Skin of body (tissue), 2 donors: ENCODE results near the gene CELA3A. TPM values are rescaled to one million over a fixed set of nuclear protein-coding genes. Genes with fewer than 3 reads are reported as not detected.
"Not testable (repeated sequence)": the region's sequence is repeated elsewhere in the genome, so short reads cannot be mapped to it uniquely, and the experiment has no call there.

ENCODE experiments used
- DNase-seq: peaks from one replicate; lab custom pipeline; 2025; lab: John Stamatoyannopoulos, UW
- total RNA-seq: library from RNA; depleted of rRNA; stranded (reverse); fragments of >200 nt; gene quantifications from one replicate; pipeline ENCODE4 v1.2.3, GENCODE V29; 2014

Gene CELA3A, protein sequence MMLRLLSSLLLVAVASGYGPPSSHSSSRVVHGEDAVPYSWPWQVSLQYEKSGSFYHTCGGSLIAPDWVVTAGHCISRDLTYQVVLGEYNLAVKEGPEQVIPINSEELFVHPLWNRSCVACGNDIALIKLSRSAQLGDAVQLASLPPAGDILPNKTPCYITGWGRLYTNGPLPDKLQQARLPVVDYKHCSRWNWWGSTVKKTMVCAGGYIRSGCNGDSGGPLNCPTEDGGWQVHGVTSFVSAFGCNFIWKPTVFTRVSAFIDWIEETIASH
- total RNA-seq: not detected

- no peak for DNase-seq
Measured at GRCh38 chr1:22001409-22001808, at the start of gene CELA3A. Gene CELA3A (plus strand): TSS chr1:22001657. CDS start chr1:22001675, 18 bp downstream.

GRCh38 chr1:21952786-21953520, 48.5 kb upstream of the CELA3A start:
- DNase-seq: no peak

DNA sequence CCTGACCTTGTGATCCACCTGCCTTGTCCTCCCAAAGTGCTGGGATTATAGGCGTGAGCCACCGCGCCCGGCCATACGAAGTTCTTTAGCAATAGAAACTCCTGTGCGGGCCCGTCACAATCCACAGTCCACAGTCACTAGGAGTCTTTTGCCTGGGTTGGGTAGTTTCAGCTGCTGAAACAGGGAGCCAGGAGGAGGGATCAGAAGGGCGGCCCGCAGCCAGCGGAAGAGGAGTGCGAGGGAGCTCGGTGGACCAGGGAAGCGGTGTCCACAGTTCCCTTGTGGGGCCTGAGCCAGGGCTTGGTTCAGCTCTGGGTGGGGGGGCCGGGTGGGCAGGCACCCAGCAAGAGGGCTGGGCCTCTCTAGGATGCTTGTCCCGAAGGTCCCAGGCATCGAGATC, 46.4 kb upstream of the CELA3A start:
- DNase-seq: no peak

DNA sequence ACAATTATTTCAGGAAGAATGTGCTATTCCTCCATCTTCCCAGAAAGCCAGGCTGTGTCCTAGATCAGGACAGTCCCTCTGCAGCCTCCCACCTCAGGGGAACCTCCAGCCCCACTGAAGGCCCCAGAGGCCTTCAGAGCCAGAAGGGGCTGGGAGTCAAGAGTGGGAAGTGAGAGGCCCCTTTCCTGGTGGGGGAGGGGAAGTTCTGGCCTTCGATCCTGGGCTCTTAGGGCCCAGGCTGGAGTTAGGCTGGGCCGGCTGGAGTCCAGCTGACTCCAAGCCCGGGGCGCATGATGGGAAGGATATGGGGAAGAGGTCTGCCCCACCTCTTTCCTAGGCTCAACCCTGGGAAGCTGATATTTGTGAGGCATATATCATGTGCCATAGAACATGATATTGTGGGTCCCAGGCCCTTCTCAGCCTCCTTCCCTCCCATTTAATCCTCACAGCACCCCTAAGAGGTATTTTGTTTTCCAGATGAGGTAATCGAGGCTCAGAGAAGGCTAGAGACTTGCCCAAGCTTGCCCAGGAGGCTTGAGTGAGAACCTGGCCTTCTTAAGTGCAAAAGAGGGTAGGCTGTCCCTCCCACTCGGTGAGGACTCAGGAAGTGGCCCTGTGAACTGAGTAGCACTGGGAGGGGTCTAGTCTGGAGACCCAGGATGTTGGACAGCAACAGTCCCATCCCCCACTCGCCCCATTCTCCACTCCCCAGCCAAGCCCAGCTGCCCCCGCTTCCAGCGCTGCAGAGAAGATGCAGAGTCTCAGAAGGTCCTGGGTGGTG, 45.8 kb upstream of the CELA3A start:
- DNase-seq: no peak

- peak; percentile 27 for DNase-seq
Measured at GRCh38 chr1:21956720-21957552, 44.5 kb upstream of the CELA3A start.

GRCh38 chr1:21961337-21961736, 40.1 kb upstream of the CELA3A start:
- no peak for DNase-seq

GRCh38 chr1:21961799-21962198, 39.7 kb upstream of the CELA3A start:
- no peak for DNase-seq

GRCh38 chr1:21963477-21964217, 37.8 kb upstream of the CELA3A start:
- peak; percentile 61 for DNase-seq

GRCh38 chr1:21966247-21967000, 35.0 kb upstream of the CELA3A start:
- no peak for DNase-seq

- DNase-seq: not testable (repeated sequence)
Measured at GRCh38 chr1:21967216-21967615, 34.2 kb upstream of the CELA3A start.

DNA sequence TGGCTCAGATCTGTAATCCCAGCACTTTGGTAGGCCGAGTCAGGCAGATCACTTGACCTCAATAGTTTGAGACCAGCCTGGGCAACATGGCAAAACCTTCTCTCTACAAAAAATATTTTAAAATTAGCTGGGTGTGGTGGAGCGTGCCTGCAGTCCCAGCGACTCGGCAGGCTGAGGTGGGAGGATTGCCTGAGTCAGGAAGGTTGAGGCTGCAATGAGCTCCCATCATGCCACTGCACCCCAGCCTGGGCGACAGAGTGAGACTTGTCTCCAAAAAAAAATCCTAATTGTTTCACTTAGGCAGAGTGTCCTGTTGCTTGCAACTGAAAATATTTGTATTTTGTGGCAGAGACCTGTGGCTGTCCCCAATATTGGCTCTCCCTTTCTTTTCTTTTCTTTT, 32.4 kb upstream of the CELA3A start:
- not testable (repeated sequence) for DNase-seq

GRCh38 chr1:21970523-21970922, 30.9 kb upstream of the CELA3A start:
- not testable (repeated sequence) for DNase-seq

DNA sequence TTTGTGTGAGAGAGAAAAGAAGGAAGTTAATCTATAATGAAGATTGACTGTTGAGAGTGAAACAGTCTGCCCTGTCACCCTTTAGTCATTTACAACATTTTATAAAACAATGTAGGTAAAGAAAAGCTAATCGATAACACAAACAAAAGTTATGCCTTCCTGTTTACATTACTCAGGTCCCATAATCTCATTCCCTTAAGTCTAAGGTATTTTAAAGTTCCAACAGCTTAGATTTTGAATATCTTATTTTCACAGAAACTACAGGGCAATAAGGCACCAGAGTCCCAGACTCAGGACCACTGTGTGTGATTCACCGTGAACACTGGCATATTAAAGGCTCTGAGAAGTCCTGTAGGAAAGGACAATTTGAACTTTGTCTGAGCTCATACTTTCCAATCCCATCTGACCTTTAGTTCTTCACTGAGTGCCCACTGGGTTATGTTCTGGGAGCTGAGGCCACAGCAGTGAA, 28.4 kb upstream of the CELA3A start:
- not testable (repeated sequence) for DNase-seq

- DNase-seq: not testable (repeated sequence)
Measured at GRCh38 chr1:21973948-21974347, 27.5 kb upstream of the CELA3A start.

- not testable (repeated sequence) for DNase-seq
Measured at GRCh38 chr1:21974699-21975098, 26.8 kb upstream of the CELA3A start.

DNA sequence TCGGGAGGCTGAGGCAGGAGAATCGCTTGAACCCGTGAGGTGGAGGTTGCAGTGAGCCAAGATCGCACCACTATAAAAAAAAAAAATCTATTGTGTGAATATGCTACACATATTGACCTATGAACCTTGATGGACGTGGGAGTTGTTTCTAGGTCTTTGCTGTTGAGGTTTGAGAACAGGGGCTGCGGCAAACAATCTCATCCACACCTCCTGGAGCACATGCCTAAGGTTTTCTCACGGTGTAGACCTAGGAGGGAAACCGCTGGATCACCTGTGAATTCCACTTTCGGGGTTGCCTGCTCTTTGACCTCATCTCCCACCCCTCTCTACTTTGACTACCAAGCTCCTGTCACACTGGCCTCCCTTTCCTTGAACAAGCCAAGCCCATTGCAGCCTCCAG, 26.2 kb upstream of the CELA3A start:
- DNase-seq: not testable (repeated sequence)

DNA sequence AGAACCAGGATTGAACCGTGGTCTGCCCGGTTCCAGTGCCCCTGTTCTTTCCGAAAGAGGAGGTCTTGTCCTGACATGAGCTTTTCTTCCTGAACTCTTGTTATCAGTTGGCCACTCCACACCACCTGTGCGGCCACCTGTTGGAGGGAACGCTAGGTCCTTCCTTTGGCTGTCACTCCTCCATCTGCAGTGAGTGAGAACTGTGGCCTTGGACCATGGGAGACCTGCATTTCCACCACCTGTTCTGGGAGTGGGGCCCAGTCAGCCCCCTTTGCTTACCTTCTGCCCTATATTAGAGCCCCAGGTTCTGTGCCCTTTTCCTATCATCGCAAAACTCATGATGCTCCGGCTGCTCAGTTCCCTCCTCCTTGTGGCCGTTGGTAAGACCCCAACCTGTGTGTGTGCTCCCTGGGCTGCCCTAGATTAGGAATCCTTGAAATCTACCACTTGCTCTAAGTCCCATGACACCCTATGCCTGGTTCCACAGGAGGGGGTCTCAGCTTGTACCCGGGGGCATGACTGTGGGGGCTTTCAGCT, 24.7 kb upstream of the CELA3A start, which contains the start of gene CELA3B:
TSS of gene CELA3B (plus strand) at position 320 of the 537 bp plus-strand sequence. CDS start at position 338, 18 bp downstream.
- DNase-seq: not testable (repeated sequence)

- not testable (repeated sequence) for DNase-seq
Measured at GRCh38 chr1:21978209-21978608, 23.2 kb upstream of the CELA3A start.
